ENCODE results near the gene IL17RA. TPM values are rescaled to one million over a fixed set of nuclear protein-coding genes. Genes with fewer than 3 reads are reported as not detected.
A peak's percentile ranks its signal among the peaks of the same experiment; 100 is the strongest.

The IL17RA gene
- total and polyA plus RNA-seq, 8 donors: 3.2 to 19.1 (median 8.7) TPM

DNA sequence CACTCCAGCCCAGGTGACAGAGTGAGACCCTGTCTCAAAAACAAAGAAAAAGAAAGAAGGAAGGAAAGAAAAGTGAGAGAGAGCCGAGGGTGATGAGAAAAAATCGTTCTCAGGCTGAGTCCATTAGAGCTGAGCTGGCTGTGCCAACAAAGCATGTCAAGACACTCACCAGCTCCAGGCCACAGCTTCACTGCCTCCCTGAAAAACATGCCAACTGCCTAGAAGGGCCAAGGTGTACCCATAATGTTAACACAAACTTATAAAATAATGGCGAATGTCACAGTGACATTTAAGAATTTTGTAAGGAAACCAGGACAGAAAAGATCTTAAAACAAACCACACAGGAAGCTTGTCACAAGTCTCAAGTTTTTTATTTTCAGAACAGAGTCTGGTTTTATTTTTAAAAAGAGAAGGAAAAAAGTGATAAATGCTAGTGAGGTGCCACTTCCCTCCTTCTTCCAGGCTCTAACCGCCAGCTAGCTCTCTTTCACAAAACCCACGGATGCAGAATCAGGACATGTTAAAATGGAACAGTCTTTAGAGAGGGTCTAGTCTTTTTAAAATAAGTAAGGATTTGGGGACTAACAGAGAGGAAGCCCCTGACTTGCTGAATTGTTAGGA, 31.3 kb downstream of the IL17RA start:
- peaks cover 5 to 43% (median 11%) of the 10 kb centered on the region in 4 donors for H3K4me1 ChIP-seq
- no peak for DNase-seq
- peaks cover 0 to 4% (median 0%) of the 10 kb centered on the region in 4 donors for H3K9me3 ChIP-seq
- no peak overlapping the region for H3K27ac ChIP-seq
- intact Hi-C loops (cut with DNase I; ENCODE audit: low total_unique reads): no loop called here
- 56 to 69% (median 60%) methylated on average over 5 of the region's 5 CpGs for WGBS, 5 donors
- H3K27me3 ChIP-seq: peaks cover 4 to 31% (median 17%) of the 10 kb centered on the region in 3 donors
- TF ChIP-seq, protein P1, sequence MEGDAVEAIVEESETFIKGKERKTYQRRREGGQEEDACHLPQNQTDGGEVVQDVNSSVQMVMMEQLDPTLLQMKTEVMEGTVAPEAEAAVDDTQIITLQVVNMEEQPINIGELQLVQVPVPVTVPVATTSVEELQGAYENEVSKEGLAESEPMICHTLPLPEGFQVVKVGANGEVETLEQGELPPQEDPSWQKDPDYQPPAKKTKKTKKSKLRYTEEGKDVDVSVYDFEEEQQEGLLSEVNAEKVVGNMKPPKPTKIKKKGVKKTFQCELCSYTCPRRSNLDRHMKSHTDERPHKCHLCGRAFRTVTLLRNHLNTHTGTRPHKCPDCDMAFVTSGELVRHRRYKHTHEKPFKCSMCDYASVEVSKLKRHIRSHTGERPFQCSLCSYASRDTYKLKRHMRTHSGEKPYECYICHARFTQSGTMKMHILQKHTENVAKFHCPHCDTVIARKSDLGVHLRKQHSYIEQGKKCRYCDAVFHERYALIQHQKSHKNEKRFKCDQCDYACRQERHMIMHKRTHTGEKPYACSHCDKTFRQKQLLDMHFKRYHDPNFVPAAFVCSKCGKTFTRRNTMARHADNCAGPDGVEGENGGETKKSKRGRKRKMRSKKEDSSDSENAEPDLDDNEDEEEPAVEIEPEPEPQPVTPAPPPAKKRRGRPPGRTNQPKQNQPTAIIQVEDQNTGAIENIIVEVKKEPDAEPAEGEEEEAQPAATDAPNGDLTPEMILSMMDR (IDR thresholded peaks at IDR 0.05): no peak
- TF ChIP-seq POLR2A (IDR thresholded peaks at IDR 0.05) (no peak), EP300 (IDR thresholded peaks at IDR 0.05) (no peak), POLR2AphosphoS5 (IDR thresholded peaks at IDR 0.05) (no peak)
- no peak overlapping the region for H3K4me3 ChIP-seq
- peaks cover 0 to 2% (median under 1%) of the 10 kb centered on the region in 4 donors for H3K36me3 ChIP-seq

DNA sequence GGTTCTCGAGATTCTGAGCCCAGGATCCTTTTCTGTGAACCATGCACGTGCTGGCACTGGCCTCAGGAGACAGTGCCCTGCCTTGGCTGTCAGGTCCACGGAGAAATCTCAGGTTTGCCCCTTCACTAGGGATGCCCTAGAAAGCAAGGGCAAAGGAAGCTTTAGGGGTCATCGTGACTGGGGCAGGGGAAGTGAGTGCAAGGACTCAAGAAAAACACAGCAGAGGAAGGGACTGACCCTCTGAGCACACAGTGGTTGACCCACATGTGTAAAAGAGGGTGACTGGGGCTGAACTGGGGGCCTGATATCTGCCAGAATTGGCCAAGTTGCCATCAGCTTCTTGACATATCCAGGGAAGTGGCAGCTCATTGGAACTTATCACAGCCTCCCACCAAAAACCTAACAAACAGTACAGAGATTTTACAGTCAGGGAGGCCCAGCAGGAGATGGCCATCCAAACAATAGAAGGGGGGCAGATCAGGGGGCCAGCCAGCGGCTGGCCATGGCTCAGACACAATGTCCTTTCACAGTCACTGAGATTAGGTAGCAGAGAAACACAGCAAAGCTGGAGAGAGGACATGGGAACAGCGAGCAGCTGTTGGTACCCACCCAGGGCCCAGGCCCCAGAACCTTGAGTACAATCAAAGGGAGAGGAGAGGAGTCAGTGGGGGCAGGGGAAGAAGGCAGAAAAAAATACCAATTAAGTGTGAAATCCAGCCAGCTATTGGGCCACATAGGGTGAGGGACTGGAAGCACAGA, 32.0 kb downstream of the IL17RA start:
- Histone ChIP-seq H3K9me3 (peaks cover 0 to 4% (median 0%) of the 10 kb centered on the region in 4 donors), H3K27me3 (peaks cover 4 to 38% (median 24%) of the 10 kb centered on the region in 3 donors), H3K4me1 (peaks cover 12 to 50% (median 18%) of the 10 kb centered on the region in 4 donors), H3K4me3 (no peak overlapping the region), H3K27ac (peak overlapping the region in 1 of 5 donors; percentile 36), H3K36me3 (no peaks in the 10 kb centered on the region)
- TF ChIP-seq POLR2A (IDR thresholded peaks at IDR 0.05) (no peak), POLR2AphosphoS5 (IDR thresholded peaks at IDR 0.05) (no peak), EP300 (IDR thresholded peaks at IDR 0.05) (no peak)
- TF ChIP-seq, protein P1 (IDR thresholded peaks at IDR 0.05): no peak
- 33 to 48% (median 43%) methylated on average over 6 of the region's 6 CpGs for whole genome bisulfite sequencing, 5 donors
- DNase-seq: no peak
- intact Hi-C loops (cut with DNase I; ENCODE audit: low total_unique reads): no loop called here

DNA sequence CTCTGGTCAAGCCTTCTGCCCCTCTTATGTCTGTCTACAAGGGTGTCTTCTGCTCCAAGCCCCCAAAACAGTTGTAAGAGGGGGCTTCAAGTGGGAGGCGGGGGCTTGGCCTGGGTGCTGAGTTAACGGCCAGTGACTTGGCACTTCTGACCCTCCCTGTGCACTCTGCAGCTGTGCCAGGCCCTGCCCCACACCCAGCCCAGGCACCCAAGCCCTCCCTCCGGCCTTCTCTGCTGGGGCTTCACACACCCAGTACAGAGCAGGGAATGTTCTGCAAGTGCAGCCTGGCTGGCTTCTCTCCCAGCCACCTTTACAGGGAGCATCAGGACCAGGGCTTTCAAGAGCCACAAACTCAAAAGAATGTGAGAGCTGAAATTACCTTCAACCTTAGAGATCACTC, 32.6 kb downstream of the IL17RA start:
- H3K4me3 ChIP-seq: no peak overlapping the region
- TF ChIP-seq EP300 (IDR thresholded peaks at IDR 0.05) (no peak), POLR2AphosphoS5 (IDR thresholded peaks at IDR 0.05) (no peak), POLR2A (IDR thresholded peaks at IDR 0.05) (no peak)
- TF ChIP-seq, protein P1 (IDR thresholded peaks at IDR 0.05): no peak
- H3K36me3 ChIP-seq: no peaks in the 10 kb centered on the region
- intact Hi-C loops (cut with DNase I; ENCODE audit: low total_unique reads): no loop called here
- peaks cover 0 to 4% (median 0%) of the 10 kb centered on the region in 4 donors for H3K9me3 ChIP-seq
- peaks cover 12 to 49% (median 20%) of the 10 kb centered on the region in 4 donors for H3K4me1 ChIP-seq
- no peak for DNase-seq
- H3K27ac ChIP-seq: peak overlapping the region in 1 of 5 donors; percentile 36
- WGBS, 5 donors: 53 to 70% (median 61%) methylated on average over 3 of the region's 3 CpGs
- peaks cover 4 to 45% (median 31%) of the 10 kb centered on the region in 3 donors for H3K27me3 ChIP-seq

DNA sequence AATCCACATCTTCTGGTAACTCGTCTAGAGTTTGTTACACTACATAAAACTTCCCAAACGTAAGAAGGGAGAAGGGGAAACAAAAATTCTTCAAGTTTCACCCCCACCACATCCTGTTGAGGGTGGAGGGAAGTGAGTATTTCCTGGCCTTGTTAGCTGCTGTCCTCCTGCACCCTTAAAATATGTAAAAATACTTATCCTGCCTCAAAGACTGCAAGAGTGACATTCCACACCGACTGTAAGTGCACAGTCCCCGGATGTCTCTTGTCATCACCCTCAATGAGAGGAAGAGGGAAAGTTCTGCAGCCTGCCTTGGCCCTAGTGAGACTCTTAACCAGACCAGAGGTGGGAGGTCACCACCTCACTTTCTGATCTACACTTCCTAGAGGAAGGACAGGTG, 33.1 kb downstream of the IL17RA start:
- no peak for DNase-seq
- 34 to 59% (median 51%) methylated on average over 4 of the region's 4 CpGs for WGBS, 5 donors
- no peak overlapping the region for H3K4me3 ChIP-seq
- intact Hi-C loops (cut with DNase I; ENCODE audit: low total_unique reads): no loop called here
- no peaks in the 10 kb centered on the region for H3K36me3 ChIP-seq
- H3K4me1 ChIP-seq: peaks cover 12 to 49% (median 20%) of the 10 kb centered on the region in 4 donors
- H3K9me3 ChIP-seq: peaks cover 0 to 4% (median 0%) of the 10 kb centered on the region in 4 donors
- TF ChIP-seq POLR2AphosphoS5 (IDR thresholded peaks at IDR 0.05) (no peak), POLR2A (IDR thresholded peaks at IDR 0.05) (no peak), EP300 (IDR thresholded peaks at IDR 0.05) (no peak)
- TF ChIP-seq, protein P1 (IDR thresholded peaks at IDR 0.05): no peak
- H3K27me3 ChIP-seq: peaks cover 4 to 50% (median 35%) of the 10 kb centered on the region in 3 donors
- peak overlapping the region in 1 of 5 donors; percentile 36 for H3K27ac ChIP-seq
